GM21447 (cell line): ENCODE results near the gene CEP170.
"Not testable (repeated sequence)": the region's sequence is repeated elsewhere in the genome, so short reads cannot be mapped to it uniquely, and the experiment has no call there.

Source experiments
- ATAC-seq: cut with Tn5 transposase; IDR thresholded peaks from one replicate; pipeline ENCODE4 v1.9.1; 2021; ENCODE audit not compliant: unreplicated experiment

CEP170 gene

DNA sequence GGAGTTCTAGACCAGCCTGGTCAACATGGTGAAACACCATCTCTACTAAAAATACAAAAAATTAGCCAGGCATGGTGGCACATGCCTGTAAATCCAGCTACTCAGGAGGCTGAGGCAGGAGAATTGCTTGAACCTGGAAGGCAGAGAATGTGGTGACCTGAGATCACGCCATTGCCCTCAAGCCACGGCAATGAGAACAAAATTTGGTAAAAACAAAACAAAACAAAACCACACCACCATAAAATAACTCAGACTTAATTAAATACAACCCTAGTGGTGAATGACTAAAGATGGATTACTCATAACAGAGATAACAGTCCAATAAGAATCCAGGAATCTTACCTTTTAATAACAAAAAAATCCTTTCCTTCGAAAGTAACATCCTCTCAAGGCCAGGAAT, 167.7 kb downstream of the CEP170 start:
- ATAC-seq: not testable (repeated sequence)
